ENCODE measurements around the gene TCF3.

TCF3 gene

DNA sequence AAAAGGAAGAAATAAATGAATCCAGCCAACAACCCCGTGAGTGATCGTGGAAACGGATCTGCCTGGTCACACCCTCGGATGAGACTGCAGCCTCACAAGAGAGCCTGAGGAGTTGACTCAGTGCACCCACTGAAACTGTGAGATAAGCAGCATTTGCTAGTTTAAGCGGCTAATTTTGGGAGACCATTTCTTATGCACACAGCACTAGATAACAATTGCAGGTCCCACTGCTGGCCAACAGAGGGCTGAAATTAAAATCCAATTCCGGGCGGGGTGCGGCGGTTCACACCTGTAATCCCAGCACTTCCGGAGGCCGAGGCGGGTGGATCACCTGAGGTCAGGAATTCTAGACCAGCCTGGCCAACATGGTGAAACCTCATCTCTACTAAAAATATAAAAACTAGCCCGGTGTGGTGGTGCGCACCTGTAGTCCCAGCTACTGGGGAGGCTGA lies 50.8 kb downstream of the TCF3 start:
- TF ChIP-seq, protein P1, sequence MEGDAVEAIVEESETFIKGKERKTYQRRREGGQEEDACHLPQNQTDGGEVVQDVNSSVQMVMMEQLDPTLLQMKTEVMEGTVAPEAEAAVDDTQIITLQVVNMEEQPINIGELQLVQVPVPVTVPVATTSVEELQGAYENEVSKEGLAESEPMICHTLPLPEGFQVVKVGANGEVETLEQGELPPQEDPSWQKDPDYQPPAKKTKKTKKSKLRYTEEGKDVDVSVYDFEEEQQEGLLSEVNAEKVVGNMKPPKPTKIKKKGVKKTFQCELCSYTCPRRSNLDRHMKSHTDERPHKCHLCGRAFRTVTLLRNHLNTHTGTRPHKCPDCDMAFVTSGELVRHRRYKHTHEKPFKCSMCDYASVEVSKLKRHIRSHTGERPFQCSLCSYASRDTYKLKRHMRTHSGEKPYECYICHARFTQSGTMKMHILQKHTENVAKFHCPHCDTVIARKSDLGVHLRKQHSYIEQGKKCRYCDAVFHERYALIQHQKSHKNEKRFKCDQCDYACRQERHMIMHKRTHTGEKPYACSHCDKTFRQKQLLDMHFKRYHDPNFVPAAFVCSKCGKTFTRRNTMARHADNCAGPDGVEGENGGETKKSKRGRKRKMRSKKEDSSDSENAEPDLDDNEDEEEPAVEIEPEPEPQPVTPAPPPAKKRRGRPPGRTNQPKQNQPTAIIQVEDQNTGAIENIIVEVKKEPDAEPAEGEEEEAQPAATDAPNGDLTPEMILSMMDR (IDR thresholded peaks at IDR 0.05; ENCODE audit: insufficient read depth, low read depth, low read length, missing control alignments): peak; percentile 2
- DNase-seq (ENCODE audit: low read depth): no peak
- no peak overlapping the region for H3K4me3 ChIP-seq (ENCODE audit: low read depth, low read length)

DNA sequence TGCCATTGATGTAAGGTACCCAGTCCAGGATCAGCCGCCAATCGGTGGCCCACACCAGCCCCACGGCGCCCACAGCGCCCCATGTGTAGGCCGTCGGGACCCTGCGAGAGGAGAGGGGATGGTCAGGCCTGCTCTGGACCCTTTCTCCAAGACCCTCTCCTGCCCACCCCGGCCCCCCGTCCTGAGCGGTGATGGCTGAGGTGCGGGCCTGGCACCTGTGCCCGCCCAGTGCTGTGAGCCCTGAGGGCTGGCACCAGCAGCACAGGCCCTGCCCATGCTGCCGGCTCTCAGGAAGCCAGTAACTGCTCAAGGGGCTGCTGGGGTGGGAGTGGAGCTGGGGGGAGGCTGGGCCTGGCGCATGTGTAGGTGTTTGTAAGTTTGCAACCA lies 53.0 kb downstream of the TCF3 start:
- H3K4me3 ChIP-seq (ENCODE audit: low read depth, low read length): no peak overlapping the region
- DNase-seq (ENCODE audit: low read depth): no peak
- TF ChIP-seq, protein P1 (IDR thresholded peaks at IDR 0.05; ENCODE audit: insufficient read depth, low read depth, low read length, missing control alignments): no peak

DNA sequence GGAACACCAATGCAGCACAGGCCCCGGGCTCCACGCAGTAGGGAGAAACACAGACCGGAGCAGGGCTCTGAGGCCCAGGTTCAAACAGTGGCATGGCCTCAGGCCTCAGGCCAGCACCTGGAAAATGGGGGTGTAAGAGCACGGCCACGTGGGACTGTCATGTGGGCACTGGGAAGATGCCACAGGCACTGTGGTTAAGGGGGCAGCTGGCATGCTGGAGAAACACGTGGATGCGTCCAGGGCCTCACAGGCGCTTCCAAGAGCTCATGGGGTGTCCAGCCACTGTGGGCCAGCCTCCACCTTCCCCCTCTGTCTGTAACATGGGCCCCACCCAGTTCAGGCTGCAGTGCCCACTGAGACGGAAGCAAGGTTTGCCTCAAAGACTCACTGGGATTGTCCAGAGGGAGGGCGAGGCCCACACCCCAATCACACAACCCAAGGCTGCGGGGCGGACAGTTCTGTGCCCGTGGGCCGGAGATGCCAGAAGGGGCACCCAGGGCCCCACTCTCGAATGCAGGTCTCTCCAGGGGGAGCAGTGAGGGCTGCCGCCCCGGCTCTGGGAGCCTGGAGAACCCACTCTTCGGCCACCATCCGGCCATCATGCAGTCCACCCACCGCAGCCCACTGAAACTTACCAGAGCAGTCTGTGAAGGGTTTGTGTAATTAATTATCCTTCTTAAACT lies 53.5 kb downstream of the TCF3 start:
- no peak overlapping the region for H3K4me3 ChIP-seq (ENCODE audit: low read depth, low read length)
- no peak for DNase-seq (ENCODE audit: low read depth)
- TF ChIP-seq, protein P1 (IDR thresholded peaks at IDR 0.05; ENCODE audit: insufficient read depth, low read depth, low read length, missing control alignments): no peak

DNA sequence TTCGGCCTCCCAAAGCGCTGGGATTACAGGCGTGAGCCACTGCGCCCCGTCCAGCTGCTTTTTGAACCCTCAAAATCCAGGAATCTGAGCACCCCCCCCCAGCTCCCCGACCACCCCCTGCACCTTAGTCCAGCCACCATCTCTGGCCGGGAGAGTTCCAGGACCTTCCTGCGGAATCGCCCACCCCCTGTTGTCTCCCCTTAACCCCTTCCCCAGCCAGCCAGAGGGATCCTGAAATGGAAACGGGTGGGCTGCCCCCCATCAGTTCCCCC lies 59.0 kb downstream of the TCF3 start:
- H3K4me3 ChIP-seq (ENCODE audit: low read depth, low read length): peak overlapping the region; percentile 84
- DNase-seq (ENCODE audit: low read depth): no peak
- TF ChIP-seq, protein P1 (IDR thresholded peaks at IDR 0.05; ENCODE audit: insufficient read depth, low read depth, low read length, missing control alignments): no peak

GRCh38 chr19:1592755-1593500 lies 59.5 kb downstream of the TCF3 start, which contains the start of gene MBD3:
Gene MBD3 (minus strand): TSS chr19:1592865. CDS start chr19:1592631, 234 bp downstream.
- DNase-seq (ENCODE audit: low read depth): peak; percentile 97
- TF ChIP-seq, protein P1 (IDR thresholded peaks at IDR 0.05; ENCODE audit: insufficient read depth, low read depth, low read length, missing control alignments): no peak
- H3K4me3 ChIP-seq (ENCODE audit: low read depth, low read length): peak within 1 kb of the TSS; percentile 84

DNA sequence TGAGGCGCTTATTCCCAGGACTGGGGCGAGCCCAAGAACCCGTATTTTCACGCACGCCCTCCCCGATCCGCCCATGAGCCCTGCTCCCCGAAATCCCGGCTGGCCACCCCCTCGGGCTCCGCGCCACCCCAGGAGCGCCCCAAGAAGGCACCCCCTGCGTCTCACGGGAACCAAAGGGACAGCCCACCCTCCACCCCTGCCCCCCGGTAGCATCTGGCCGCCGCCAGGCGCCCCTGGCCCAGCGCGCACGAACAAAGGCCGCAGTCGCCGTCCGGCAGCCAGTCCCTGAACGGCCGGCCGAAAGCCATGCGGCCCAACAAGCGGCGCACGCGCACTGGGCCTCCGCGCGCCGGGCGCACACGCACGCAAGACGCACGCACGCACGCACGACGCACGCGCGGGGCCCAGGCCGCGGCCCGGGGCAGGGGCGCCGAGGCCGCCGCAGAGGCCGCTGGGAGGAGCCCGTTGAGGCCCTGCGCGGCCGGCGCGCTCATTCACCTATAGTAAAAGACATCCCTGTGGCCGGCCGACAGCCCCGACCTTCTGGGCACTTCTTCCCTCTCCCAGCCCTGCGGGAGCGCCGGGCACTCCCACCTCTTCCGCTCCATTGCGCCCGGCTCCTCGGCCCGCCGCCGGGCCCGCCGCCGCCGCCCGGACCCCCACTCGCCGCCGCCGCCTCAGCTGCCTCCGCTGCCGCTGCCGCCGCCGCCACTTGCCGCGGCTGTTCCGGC lies 60.2 kb downstream of the TCF3 start:
- H3K4me3 ChIP-seq (ENCODE audit: low read depth, low read length): peak overlapping the region; percentile 82
- TF ChIP-seq, protein P1 (IDR thresholded peaks at IDR 0.05; ENCODE audit: insufficient read depth, low read depth, low read length, missing control alignments): no peak
- DNase-seq (ENCODE audit: low read depth): peak; percentile 96
